Dedifferentiated amniotic fluid mesenchymal stem cell (primary cell): ENCODE data around the gene CCDC68.

Source experiments
- DNase-seq: peaks from one replicate; pipeline ENCODE4 v3.0.0-alpha.2; 2016; ENCODE audit errors: extremely low spot score

CCDC68 gene

DNA sequence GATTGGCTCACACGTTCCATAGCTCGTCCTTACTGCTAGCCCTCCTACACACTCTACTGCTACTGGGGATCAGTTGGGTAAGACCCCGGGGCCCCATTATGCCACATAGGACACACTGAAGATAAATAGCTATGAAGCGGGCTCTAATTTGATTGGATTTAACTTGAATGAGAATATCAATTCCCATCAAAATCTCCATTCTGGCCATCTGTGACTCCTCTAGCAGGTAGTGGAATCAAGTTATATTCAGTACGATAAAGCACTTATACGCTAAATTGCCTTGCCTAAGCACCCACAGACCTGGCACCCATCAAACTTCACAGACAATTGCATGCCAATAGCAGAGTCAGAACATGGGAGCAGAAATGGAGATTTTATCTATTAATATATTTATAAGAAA, 39.8 kb downstream of the CCDC68 start:
- no peak for DNase-seq

GRCh38 chr18:54918060-54918459, 41.2 kb downstream of the CCDC68 start:
- DNase-seq: no peak

DNA sequence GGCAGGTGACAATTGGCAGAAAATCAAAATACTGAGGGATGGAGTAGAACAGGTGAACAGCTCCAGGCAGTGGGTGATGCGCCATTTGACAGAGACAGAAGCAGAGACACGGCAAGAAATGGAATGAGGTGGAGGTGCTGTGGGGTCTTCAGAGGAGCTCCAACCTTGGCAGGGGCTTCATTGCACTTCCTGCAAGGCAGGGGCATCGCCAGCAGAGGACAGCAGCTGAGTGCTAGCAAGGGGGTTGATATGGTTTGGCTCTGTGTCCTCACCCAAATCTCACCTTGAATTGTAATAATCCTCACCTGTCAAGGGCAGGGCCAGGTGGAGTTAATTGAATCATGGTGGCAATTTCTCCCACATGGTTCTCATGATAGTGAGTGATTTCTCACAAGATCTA, 42.8 kb downstream of the CCDC68 start:
- no peak for DNase-seq

GRCh38 chr18:54914816-54915215, 44.4 kb downstream of the CCDC68 start:
- no peak for DNase-seq

DNA sequence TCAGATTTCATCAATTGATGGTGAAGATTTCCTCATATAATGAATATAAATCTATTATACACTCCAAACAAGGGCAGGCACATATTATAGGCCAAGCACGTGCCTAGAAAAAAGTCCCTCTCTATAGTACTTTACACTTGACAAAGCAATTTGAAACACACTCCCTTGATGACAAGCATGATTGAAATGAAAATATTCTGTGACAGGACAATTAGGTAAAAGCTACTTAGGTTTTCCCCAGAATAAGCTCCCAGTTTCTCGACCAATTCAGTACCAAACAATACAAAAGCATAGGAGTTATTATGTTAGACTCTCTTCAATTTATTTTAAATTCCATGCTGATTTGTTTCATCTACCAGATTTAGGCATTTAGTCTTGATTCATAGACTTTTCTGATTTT, 47.7 kb downstream of the CCDC68 start:
- DNase-seq: no peak

- DNase-seq: no peak
Observed at GRCh38 chr18:54910161-54910919, 48.9 kb downstream of the CCDC68 start.

- DNase-seq: no peak
Observed at GRCh38 chr18:54909538-54909937, 49.7 kb downstream of the CCDC68 start.

DNA sequence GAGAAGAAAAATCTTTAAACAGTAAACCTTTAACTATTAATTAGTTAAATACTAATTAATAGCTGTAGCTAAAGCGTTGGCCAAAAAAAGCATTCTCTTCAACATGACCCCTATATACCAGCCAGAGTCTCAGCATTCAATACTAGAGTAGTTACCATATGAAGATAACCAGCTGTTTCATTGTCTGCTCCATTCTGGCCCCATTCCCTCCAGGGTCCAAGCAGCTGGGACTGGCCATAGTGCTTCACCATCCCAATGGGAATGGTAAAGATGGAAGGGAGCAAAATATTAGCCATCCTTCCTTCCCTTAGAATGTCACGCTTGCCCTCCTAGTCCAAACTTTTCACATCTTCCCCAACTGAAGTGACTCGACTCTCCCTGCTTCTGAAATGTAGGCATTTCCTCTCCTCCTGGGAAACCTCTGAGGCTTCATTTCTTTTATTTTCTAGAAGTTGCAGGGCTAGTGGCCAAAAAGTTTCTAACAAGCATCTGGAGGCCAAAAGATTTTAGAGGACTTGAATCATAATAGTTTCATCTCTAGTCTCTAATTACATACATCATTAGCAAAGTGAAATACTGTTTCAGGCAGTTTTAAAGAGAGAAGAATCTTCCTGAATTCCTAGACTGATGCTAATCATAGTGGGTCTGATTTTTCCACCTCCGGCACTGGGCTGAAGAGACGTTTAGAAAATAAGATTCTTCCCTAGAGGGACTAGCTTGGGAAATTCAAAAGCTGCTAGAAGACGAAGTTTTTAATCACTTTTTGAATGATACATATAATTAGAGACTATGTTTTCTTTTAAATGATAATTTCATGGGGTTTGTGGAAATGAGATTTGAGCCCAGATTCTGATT, 52.7 kb downstream of the CCDC68 start:
- DNase-seq: no peak

- no peak for DNase-seq
Observed at GRCh38 chr18:54905629-54906028, 53.6 kb downstream of the CCDC68 start.

GRCh38 chr18:54904581-54904980, 54.7 kb downstream of the CCDC68 start:
- DNase-seq: no peak

GRCh38 chr18:54900290-54900689, 59.0 kb downstream of the CCDC68 start:
- DNase-seq: no peak

GRCh38 chr18:54899500-54899899, 59.8 kb downstream of the CCDC68 start:
- DNase-seq: no peak

GRCh38 chr18:54888933-54889332, 70.3 kb downstream of the CCDC68 start:
- DNase-seq: peak; percentile 40

GRCh38 chr18:54888378-54888777, 70.9 kb downstream of the CCDC68 start:
- no peak for DNase-seq

DNA sequence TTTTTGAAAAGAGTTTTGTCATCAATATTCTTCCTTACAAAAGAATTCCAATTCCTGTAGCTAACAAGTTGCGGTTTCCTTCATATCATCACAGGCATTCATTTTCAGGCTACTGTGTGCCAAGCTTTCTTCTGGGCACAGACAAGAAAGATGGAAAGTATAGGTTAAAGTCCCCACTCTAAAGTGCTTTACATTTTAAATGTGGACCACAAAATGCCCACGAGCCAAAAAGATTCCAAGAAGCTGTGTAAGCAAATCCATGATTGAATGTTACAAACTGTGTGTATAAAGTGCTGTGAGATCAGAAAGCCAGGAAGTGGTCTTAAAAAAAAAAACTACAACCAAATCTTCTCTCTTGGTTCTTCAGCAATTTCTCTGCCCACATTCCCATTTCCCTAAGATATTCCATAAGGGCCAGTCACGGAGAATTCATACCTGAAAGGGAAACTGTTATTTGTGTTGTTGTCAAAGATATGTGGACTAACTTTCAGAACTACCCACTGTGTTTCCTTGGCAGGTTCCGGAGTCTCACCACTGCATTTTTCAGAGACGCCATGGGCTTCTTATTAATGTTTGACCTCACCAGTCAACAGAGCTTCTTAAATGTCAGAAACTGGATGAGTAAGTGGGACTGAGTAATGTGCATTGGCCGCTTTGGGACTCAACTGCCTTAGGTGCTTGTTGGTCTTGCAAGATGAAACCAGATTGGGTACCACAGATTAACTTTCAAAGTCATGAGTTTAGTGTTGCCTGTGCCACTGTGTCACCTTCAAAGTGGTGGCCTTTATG, 75.3 kb downstream of the CCDC68 start:
- DNase-seq: no peak

DNA sequence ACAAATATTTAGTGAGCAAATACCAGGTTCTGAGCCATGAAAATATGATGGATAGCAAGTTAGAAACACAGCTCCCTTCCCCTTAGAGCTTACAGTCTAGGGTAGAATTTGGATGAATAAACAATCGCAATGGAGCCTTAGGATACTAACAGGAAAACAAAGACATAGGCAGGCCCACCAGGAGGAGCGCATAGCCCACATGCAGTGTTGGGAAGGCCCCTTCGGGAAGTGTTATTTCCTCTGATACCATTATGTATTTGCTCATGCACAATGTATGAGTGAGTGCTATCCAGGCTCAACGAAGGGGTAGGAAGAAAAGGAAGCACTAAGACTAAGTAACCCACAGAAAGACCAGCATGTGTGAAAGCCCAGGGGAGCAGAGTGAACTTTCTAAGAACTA, 76.9 kb downstream of the CCDC68 start:
- DNase-seq: no peak

GRCh38 chr18:54881229-54881768, 78.0 kb downstream of the CCDC68 start:
- DNase-seq: no peak

DNA sequence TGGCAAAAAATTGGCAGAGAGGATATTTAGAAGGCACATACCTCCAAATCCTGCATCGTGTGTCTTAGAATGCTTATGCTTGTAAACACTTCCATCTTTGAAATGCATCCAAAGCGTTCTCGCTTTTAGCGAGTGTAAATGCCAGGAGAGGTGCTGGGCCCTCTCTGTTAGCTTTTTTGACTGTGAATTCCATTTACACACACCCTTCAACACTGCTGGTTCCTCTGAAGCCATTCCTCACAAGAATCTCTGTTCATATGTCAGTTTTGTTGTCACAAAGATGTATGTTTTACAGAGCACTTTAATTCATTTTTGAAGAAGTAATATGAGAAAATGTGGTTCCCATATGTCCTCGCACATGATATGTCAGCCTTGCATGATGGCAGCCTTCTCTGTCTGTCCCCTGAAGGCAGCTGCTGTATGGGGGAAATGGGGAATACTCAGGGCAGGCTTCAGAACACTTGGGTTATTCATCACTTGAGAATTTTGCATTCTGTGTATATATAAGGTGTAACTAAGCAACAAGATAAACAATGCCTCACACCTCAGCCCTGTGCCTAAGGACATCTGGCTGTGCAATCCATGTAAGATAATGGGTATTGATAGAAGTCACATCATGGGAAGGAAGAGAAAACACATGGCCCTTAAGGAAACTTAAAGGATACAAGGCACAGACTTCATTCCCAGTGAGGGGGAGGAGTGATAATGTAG, 78.7 kb downstream of the CCDC68 start:
- DNase-seq: no peak

GRCh38 chr18:54879691-54880090, 79.6 kb downstream of the CCDC68 start:
- no peak for DNase-seq

DNA sequence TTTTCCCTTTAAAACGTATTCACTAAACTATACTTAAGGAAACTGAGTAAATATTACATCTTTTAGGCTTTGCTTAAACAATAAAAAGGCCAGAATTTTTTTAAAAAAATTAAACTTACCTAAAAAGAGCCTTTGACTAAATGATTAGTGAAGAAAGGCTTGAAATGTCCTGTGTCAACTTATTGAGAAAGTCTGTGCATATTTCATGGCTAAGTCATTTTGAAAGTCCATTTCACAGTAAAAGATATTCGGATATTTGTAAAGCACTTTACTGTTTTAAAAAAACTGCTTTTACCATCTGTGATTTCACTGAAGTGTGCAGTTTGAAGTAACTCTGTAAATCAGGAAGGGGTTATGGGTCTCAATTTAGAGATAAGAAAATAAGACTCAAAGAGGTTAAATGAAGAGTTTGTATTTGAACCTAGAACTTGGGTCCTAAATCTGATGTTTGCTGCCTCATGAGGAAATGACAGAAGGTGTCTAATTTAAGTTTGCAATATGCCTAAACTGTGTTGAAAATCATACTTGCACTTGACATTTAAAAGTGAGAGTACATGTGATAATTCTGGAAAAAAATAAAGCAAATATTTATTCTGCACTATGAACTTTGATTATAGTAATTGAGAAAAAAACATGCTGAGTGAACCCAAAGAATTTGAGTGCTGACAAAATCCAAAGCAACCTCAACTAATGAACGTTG, 80.5 kb downstream of the CCDC68 start:
- no peak for DNase-seq

DNA sequence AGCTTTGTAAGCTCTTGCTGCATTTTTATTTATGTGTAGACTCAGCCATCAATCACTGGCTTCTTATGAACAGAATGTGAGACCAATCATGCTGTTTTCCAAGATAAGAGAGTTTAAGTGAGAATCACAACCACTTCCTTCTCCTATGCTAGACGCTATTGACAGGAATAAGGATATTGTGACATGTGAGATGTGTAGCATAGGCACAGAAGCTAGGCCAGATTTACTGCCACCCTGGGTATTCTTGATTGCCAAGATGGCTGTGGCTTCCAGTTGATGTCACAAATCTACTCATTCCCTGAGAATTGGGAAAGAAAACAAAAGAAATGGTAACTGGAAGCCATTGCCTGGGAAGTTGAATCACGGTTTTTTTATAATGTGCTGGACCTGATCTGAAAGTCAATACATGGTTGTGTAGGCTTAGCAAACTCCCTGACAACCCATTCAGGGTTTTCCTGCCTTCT, 81.1 kb downstream of the CCDC68 start:
- no peak for DNase-seq
